Head of caudate nucleus (tissue), 42 donors: ENCODE results near the gene CHD1L.
"Not testable (repeated sequence)": the region's sequence is repeated elsewhere in the genome, so short reads cannot be mapped to it uniquely, and the experiment has no call there.

Experiments used
- DNase-seq, 42 donors: peaks; one replicate each; pipeline versions ENCODE4 v3.0.0 to v3.0.0-alpha.2; 2020 to 2021; ENCODE audit warnings: mixed read lengths in 7 of 42
- intact Hi-C: fragments of 100-400 bp; cut with DNase I; formaldehyde crosslinking; loops from one replicate; pipeline ENCODE4 v1.15.0; 2022

The CHD1L gene

GRCh38 chr1:147247656-147248238 is 5.3 kb downstream of the CHD1L start:
- no peak for DNase-seq
- intact Hi-C loops: no loop called here

GRCh38 chr1:147252540-147252939 is 10.1 kb downstream of the CHD1L start:
- intact Hi-C loops: no loop called here
- DNase-seq: no peak

- DNase-seq: no peak
- intact Hi-C loops: no loop called here
These were observed 18.5 kb downstream of the CHD1L start for GRCh38 chr1:147260956-147261355.

- intact Hi-C loops: no loop called here
- DNase-seq: no peak
These were observed 21.8 kb downstream of the CHD1L start for GRCh38 chr1:147264158-147264768.

- intact Hi-C loops: no loop called here
These were observed 23.9 kb downstream of the CHD1L start for GRCh38 chr1:147266381-147266780.

GRCh38 chr1:147267711-147268110 is 25.2 kb downstream of the CHD1L start:
- intact Hi-C loops: no loop called here
- DNase-seq: no peak

More at GRCh38 chr1:147266381-147266780, 23.9 kb downstream of the CHD1L start:
- DNase-seq: peak in 33 of 42 donors; percentile 5 to 77 (median 40)

GRCh38 chr1:147270721-147271120 is 28.2 kb downstream of the CHD1L start:
- intact Hi-C loops: loop anchor here (5.0 kb wide), 1 partner anchor 357 kb away; no protein-coding TSS in a partner anchor
- DNase-seq: no peak

- DNase-seq: no peak
These were observed 29.6 kb downstream of the CHD1L start for GRCh38 chr1:147272042-147272441.

GRCh38 chr1:147273409-147274336 is 31.2 kb downstream of the CHD1L start:
- DNase-seq: peak in 18 of 42 donors; percentile 1 to 69 (median 32)
- intact Hi-C loops: loop anchor here (5.0 kb wide), 1 partner anchor 354 kb away; no protein-coding TSS in a partner anchor

More at GRCh38 chr1:147272042-147272441, 29.6 kb downstream of the CHD1L start:
- intact Hi-C loops: loop anchor here (5.0 kb wide), 1 partner anchor 355 kb away; no protein-coding TSS in a partner anchor

- no peak for DNase-seq
- intact Hi-C loops: no loop called here
These were observed 39.5 kb downstream of the CHD1L start for GRCh38 chr1:147281950-147282349.

GRCh38 chr1:147283011-147283410 is 40.5 kb downstream of the CHD1L start:
- no peak for DNase-seq
- intact Hi-C loops: no loop called here

- intact Hi-C loops: no loop called here
- no peak for DNase-seq
These were observed 44.8 kb downstream of the CHD1L start for GRCh38 chr1:147287133-147287865.

GRCh38 chr1:147292012-147292411 is 49.5 kb downstream of the CHD1L start:
- intact Hi-C loops: no loop called here
- DNase-seq: no peak

- intact Hi-C loops: no loop called here
- peak in 16 of 42 donors; percentile 3 to 54 (median 20) for DNase-seq
These were observed 50.3 kb downstream of the CHD1L start for GRCh38 chr1:147292631-147293251.

GRCh38 chr1:147297438-147297837 is 55.0 kb downstream of the CHD1L start:
- intact Hi-C loops: no loop called here
- no peak for DNase-seq

GRCh38 chr1:147305803-147306202 is 63.3 kb downstream of the CHD1L start:
- intact Hi-C loops: not testable (repeated sequence)

GRCh38 chr1:147316968-147317367 is 74.5 kb downstream of the CHD1L start:
- intact Hi-C loops: no loop called here
- DNase-seq: no peak

More at GRCh38 chr1:147305803-147306202, 63.3 kb downstream of the CHD1L start:
- DNase-seq: not testable (repeated sequence)

- DNase-seq, intact Hi-C loops: not testable (repeated sequence)
These were observed 84.6 kb downstream of the CHD1L start for GRCh38 chr1:147326933-147327687.
